GM23338 (cell line): ENCODE data around the gene PARP12. TPM values are rescaled to one million over a fixed set of nuclear protein-coding genes. Genes with fewer than 3 reads are reported as not detected.

Experiments used
- ATAC-seq: fragments of 200-7000 bp; cut with Tn5 transposase; 3 replicates; pipeline ENCODE4 v1.9.1; 2020
- DNase-seq: peaks from one replicate; pipeline ENCODE4 v3.0.0-alpha.2; 2015; ENCODE audit warnings: low spot score
- H2AFZ ChIP-seq: fragments of 200-600 bp; sonication (generic); 2 replicates; pipeline ENCODE4 v1.8.0; 2016; ENCODE audit warnings: antibody characterized with exemption, mild to moderate bottlenecking, moderate library complexity
- H3F3A ChIP-seq: fragments of 200-600 bp; sonication (generic); replicated peaks from 2 replicates; pipeline ENCODE4 v1.8.0; 2017; ENCODE audit warnings: antibody characterized with exemption, mixed run types, low read depth
- H3K27ac ChIP-seq: fragments of 200-600 bp; sonication (generic); 2 replicates; pipeline ENCODE4 v1.6.1; 2016; ENCODE audit warnings: low read depth
- H3K27me3 ChIP-seq: fragments of 200-600 bp; sonication (generic); 2 replicates; pipeline ENCODE4 v1.8.0; 2016; ENCODE audit warnings: mild to moderate bottlenecking, mixed run types, moderate library complexity; ENCODE audit not compliant: insufficient read depth
- H3K36me3 ChIP-seq: fragments of 200-600 bp; sonication (generic); 2 replicates; pipeline ENCODE4 v1.8.0; 2016; ENCODE audit warnings: mild to moderate bottlenecking; ENCODE audit not compliant: insufficient read depth
- H3K4me1 ChIP-seq: fragments of 200-600 bp; sonication (generic); 2 replicates; pipeline ENCODE4 v1.8.0; 2016; ENCODE audit warnings: mild to moderate bottlenecking, moderate library complexity; ENCODE audit not compliant: insufficient read depth
- H3K4me2 ChIP-seq: fragments of 200-600 bp; sonication (generic); 2 replicates; pipeline ENCODE4 v1.7.1; 2017; ENCODE audit warnings: mixed run types
- H3K4me3 ChIP-seq: fragments of 200-600 bp; sonication (generic); 2 replicates; pipeline ENCODE4 v1.6.1; 2016; ENCODE audit warnings: mixed run types
- H3K79me2 ChIP-seq: fragments of 200-600 bp; sonication (generic); replicated peaks from 2 replicates; pipeline ENCODE4 v1.8.0; 2017; ENCODE audit warnings: mild to moderate bottlenecking; ENCODE audit not compliant: insufficient read depth
- H3K9me2 ChIP-seq: fragments of 200-600 bp; sonication (generic); 2 replicates; pipeline ENCODE4 v1.8.0; 2017; ENCODE audit not compliant: insufficient read depth
- H4K20me1 ChIP-seq: fragments of 200-600 bp; sonication (generic); replicated peaks from 2 replicates; pipeline ENCODE4 v1.8.0; 2017; ENCODE audit warnings: mild to moderate bottlenecking; ENCODE audit not compliant: insufficient read depth
- H3K27ac Mint-ChIP-seq: 2 replicates; pipeline ENCODE4 v1.8.0; 2020; ENCODE audit warnings: inconsistent platforms, mild to moderate bottlenecking, moderate library complexity, mixed read lengths
- H3K27me3 Mint-ChIP-seq: 3 replicates; pipeline ENCODE4 v1.8.0; 2022; ENCODE audit warnings: low read depth, mild to moderate bottlenecking, moderate library complexity, mixed read lengths, inconsistent platforms; ENCODE audit not compliant: insufficient read depth, poor library complexity
- H3K36me3 Mint-ChIP-seq: 3 replicates; pipeline ENCODE4 v1.8.0; 2021; ENCODE audit warnings: low read depth, mild to moderate bottlenecking, inconsistent platforms, moderate library complexity, mixed read lengths
- H3K4me1 Mint-ChIP-seq: 3 replicates; pipeline ENCODE4 v1.8.0; 2020; ENCODE audit warnings: mild to moderate bottlenecking, inconsistent platforms, mixed read lengths
- H3K4me3 Mint-ChIP-seq: 3 replicates; pipeline ENCODE4 v1.8.0; 2021; ENCODE audit warnings: moderate library complexity, mild to moderate bottlenecking, inconsistent platforms, mixed read lengths
- H3K9me3 Mint-ChIP-seq: 3 replicates; pipeline ENCODE4 v1.8.0; 2020; ENCODE audit warnings: moderate library complexity, mild to moderate bottlenecking, inconsistent platforms, mixed read lengths
- CREB1 ChIP-seq: fragments of 250-450 bp; sonication (Bioruptor Pico); IDR thresholded peaks from 2 replicates; pipeline ENCODE4 v1.5.0; 2020; ENCODE audit warnings: low read depth, mild to moderate bottlenecking, moderate library complexity
- CTCF ChIP-seq, 2 experiments: fragments of 200-600 bp in 1 of 2; sonication (generic) in 1 of 2; conservative IDR thresholded peaks; 2 replicates each; pipeline versions ENCODE4 v1.5.1 to v1.6.1; 2016 to 2017; ENCODE audit warnings: antibody characterized with exemption in 2 of 2, low read depth in 2 of 2, mild to moderate bottlenecking in 2 of 2, moderate library complexity in 1 of 2
- ETS1 ChIP-seq: IDR thresholded peaks from 2 replicates; pipeline ENCODE4 v1.6.1; 2016; ENCODE audit warnings: antibody characterized with exemption
- EZH2 ChIP-seq: fragments of 200-600 bp; sonication (generic); IDR thresholded peaks from one replicate; pipeline ENCODE4 v1.8.0; 2017; ENCODE audit warnings: antibody characterized with exemption, mild to moderate bottlenecking, low read depth; ENCODE audit not compliant: unreplicated experiment
- EZH2phosphoT487 ChIP-seq: fragments of 200-600 bp; sonication (generic); IDR thresholded peaks from one replicate; pipeline ENCODE4 v1.8.1; 2018; ENCODE audit warnings: antibody characterized with exemption; ENCODE audit not compliant: unreplicated experiment
- JUNB ChIP-seq: IDR thresholded peaks from one replicate; pipeline ENCODE4 v1.6.1; 2016; ENCODE audit warnings: antibody characterized with exemption; ENCODE audit not compliant: unreplicated experiment
- NANOG ChIP-seq: IDR thresholded peaks from 2 replicates; pipeline ENCODE4 v1.6.1; 2016; ENCODE audit warnings: antibody characterized with exemption, borderline replicate concordance
- POLR2AphosphoS5 ChIP-seq: IDR thresholded peaks from 2 replicates; pipeline ENCODE4 v1.6.1; 2016; ENCODE audit warnings: antibody characterized with exemption, low read depth
- REST ChIP-seq: IDR thresholded peaks from one replicate; pipeline ENCODE4 v1.6.1; 2018; ENCODE audit warnings: antibody characterized with exemption; ENCODE audit not compliant: unreplicated experiment
- STAT1 ChIP-seq: IDR thresholded peaks from one replicate; pipeline ENCODE4 v1.6.1; 2016; ENCODE audit warnings: antibody characterized with exemption; ENCODE audit not compliant: unreplicated experiment
- ZNF114 ChIP-seq: fragments of 250-450 bp; sonication (Bioruptor Pico); IDR thresholded peaks from 2 replicates; pipeline ENCODE4 v1.5.0; 2020; ENCODE audit warnings: mild to moderate bottlenecking, moderate library complexity
- ZNF331 ChIP-seq: fragments of 250-450 bp; sonication (Bioruptor Pico); IDR thresholded peaks from 2 replicates; pipeline ENCODE4 v1.5.0; 2020; ENCODE audit warnings: low read depth, mild to moderate bottlenecking, moderate library complexity
- polyA plus RNA-seq: library from polyadenylated mRNA; unstranded; fragments of >200 nt; fragmentation: Nextera tagmentation; extraction: Ambion mirVana; gene quantifications from 2 replicates; pipeline ENCODE4 v1.2.1, GENCODE V29; 2016
- total RNA-seq: library from RNA; depleted of rRNA; stranded (reverse); fragments of >200 nt; shearing (Covaris generic); gene quantifications from 2 replicates; pipeline ENCODE4 v1.2.3, GENCODE V29; 2014

Gene PARP12
- total and polyA plus RNA-seq, 2 experiments from 2014 or later = 2.7 to 10.3 TPM

- no peaks in the 10 kb centered on the region for H3K36me3 ChIP-seq
- H3K27ac Mint-ChIP-seq = no peak overlapping the region
- no peaks in the 10 kb centered on the region for H3K9me3 Mint-ChIP-seq
- no peaks in the 10 kb centered on the region for H3F3A ChIP-seq
- no peak overlapping the region for H3K27ac ChIP-seq
- H3K4me3 Mint-ChIP-seq = no peak overlapping the region
- H3K4me1 Mint-ChIP-seq = peaks cover 12% of the 10 kb centered on the region
- peak; percentile 65 to 87 for TF ChIP-seq CTCF (conservative IDR thresholded peaks at IDR 0.05; ENCODE audit: low read depth in 2 of 2)
- TF ChIP-seq CREB1 = no peak
- no peaks in the 10 kb centered on the region for H4K20me1 ChIP-seq
- peak; percentile 89 for DNase-seq
- H2AFZ ChIP-seq = no peak overlapping the region
- no peaks in the 10 kb centered on the region for H3K79me2 ChIP-seq
- peaks cover 12% of the 10 kb centered on the region for H3K27me3 Mint-ChIP-seq
- no peak overlapping the region for H3K4me3 ChIP-seq
- ATAC-seq = peak; percentile 87
- H3K36me3 Mint-ChIP-seq = no peaks in the 10 kb centered on the region
- H3K9me2 ChIP-seq = no peaks in the 10 kb centered on the region
- no peaks in the 10 kb centered on the region for H3K4me1 ChIP-seq
- no peaks in the 10 kb centered on the region for H3K27me3 ChIP-seq
- H3K4me2 ChIP-seq = no peak overlapping the region
Measured at GRCh38 chr7:140005754-140006503, 56.8 kb downstream of the PARP12 start.

GRCh38 chr7:140005341-140005740 lies 57.4 kb downstream of the PARP12 start:
- Histone ChIP-seq H3K9me2 (no peaks in the 10 kb centered on the region), H4K20me1 (no peaks in the 10 kb centered on the region), H3K4me2 (no peak overlapping the region), H3K4me1 (no peaks in the 10 kb centered on the region), H3K79me2 (no peaks in the 10 kb centered on the region), H2AFZ (no peak overlapping the region), H3K36me3 (no peaks in the 10 kb centered on the region), H3F3A (no peaks in the 10 kb centered on the region), H3K4me3 (no peak overlapping the region), H3K27me3 (no peaks in the 10 kb centered on the region), H3K27ac (no peak overlapping the region)
- peaks cover 8% of the 10 kb centered on the region for H3K4me1 Mint-ChIP-seq
- no peak for DNase-seq
- H3K36me3 Mint-ChIP-seq = no peaks in the 10 kb centered on the region
- ATAC-seq = no peak
- no peak overlapping the region for H3K27ac Mint-ChIP-seq
- peaks cover 12% of the 10 kb centered on the region for H3K27me3 Mint-ChIP-seq
- no peak overlapping the region for H3K4me3 Mint-ChIP-seq
- H3K9me3 Mint-ChIP-seq = no peaks in the 10 kb centered on the region
- TF ChIP-seq POLR2AphosphoS5 (no peak), REST (no peak), JUNB (no peak), CTCF (conservative IDR thresholded peaks at IDR 0.05; ENCODE audit: low read depth in 2 of 2) (no peak), ZNF331 (CRISPR knock-in tag) (no peak), ETS1 (no peak), EZH2 (no peak), EZH2phosphoT487 (no peak), NANOG (no peak), CREB1 (no peak), STAT1 (no peak), ZNF114 (CRISPR knock-in tag) (no peak)
